Stimulated activated CD8-positive, alpha-beta memory T cell treated with anti-CD3 and anti-CD28 coated beads, Interleukin-15, amount 100 ng/mL, for 1 hour (primary cell): ENCODE data around the gene H2AZ2.
"Not testable (repeated sequence)": the region's sequence is repeated elsewhere in the genome, so short reads cannot be mapped to it uniquely, and the experiment has no call there.

ENCODE experiments used
- DNase-seq: peaks from one replicate; pipeline ENCODE4 v3.0.0-alpha.2; 2020; ENCODE audit warnings: low read depth

The H2AZ2 gene

DNA sequence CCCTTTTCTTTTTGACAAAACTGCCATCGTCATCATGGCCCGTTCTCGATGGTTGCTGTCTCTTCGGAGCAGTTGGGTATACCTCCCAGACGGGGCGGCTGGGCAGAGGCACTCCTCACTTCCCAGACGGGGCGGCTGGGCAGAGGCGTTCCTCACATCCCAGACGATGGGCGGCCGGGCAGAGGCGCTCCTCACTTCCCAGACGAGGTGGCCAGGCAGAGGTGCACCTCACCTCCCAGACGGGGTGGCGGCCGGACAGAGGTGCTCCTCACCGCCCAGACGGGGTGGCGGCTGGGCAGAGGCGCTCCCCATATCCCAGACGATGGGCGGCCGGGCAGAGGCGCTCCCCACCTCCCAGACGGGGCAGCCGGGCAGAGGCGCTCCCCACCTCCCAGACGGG lies 22.9 kb upstream of the H2AZ2 start:
- DNase-seq, result not testable (repeated sequence)

DNA sequence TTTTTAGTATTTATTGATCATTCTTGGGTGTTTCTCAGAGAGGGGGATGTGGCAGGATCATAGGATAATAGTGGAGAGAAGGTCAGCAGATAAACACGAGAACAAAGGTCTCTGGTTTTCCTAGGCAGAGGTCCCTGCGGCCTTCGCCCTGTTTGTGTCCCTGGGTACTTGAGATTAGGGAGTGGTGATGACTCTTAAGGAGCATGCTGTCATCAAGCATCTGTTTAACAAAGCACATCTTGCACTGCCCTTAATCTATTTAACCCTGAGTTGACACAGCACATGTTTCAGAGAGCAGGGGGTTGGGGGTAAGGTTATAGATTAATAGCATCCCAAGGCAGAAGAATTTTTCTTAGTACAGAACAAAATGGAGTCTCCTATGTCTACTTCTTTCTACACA lies 22.4 kb upstream of the H2AZ2 start:
- DNase-seq, result not testable (repeated sequence)

DNA sequence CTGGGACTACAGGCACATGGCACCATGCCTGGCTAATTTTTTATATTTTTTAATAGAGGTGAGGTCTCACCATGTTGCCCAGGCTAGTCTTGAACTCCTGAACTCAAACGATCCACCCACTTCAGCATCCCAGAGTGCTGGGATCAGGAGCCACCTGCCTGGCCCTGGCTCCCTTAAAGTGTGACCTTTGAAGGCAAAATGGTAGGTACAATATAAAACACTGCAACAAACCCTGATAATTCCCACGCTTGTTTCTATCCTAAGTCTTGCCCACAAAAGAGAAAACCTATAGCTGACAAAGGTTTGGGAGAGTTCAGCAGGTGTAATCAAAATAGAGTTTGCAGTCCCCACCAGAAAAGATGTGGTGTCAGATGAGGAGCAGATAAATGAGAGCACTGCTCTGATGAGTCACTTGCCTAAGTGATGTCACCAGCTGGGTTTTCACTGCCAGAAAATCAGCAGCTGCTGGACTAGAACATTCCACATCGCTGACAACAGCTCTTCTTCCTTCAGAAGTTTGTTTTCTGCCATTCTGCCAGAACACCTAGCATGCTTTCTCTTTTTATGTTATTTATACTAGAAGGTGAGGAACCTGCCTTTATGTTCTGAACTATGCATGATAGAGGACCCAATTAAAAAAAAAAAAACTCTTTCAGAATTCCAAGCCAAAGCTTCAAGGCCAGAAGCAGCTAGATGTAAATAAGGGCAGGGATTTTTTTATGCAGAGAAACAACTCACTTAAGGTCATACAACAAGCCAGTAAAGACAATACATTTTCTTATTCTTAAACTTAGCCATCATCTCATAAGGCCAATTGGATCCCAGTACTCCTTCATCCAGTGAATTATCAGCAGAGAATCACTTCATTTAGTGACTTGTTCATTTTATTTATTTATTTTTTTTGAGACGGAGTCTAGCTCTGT lies 19.4 kb upstream of the H2AZ2 start:
- no peak for DNase-seq

GRCh38 chr7:44861949-44862348 lies 14.1 kb upstream of the H2AZ2 start:
- DNase-seq, result not testable (repeated sequence)

- no peak for DNase-seq
These were observed 10.3 kb upstream of the H2AZ2 start for GRCh38 chr7:44858161-44858560.

- DNase-seq, result no peak
These were observed 6.9 kb upstream of the H2AZ2 start for GRCh38 chr7:44854644-44855364.

- no peak for DNase-seq
These were observed 5.5 kb upstream of the H2AZ2 start for GRCh38 chr7:44853391-44853790.

GRCh38 chr7:44852590-44852989 lies 4.7 kb upstream of the H2AZ2 start:
- no peak for DNase-seq

GRCh38 chr7:44849885-44850544 lies 2.1 kb upstream of the H2AZ2 start:
- no peak for DNase-seq

GRCh38 chr7:44849259-44849884 lies 1.5 kb upstream of the H2AZ2 start:
- DNase-seq, result no peak

- peak; percentile 65 for DNase-seq
These were observed 373 bp downstream of the H2AZ2 start for GRCh38 chr7:44847509-44847919.

- no peak for DNase-seq
These were observed 925 bp downstream of the H2AZ2 start for GRCh38 chr7:44846816-44847508.

DNA sequence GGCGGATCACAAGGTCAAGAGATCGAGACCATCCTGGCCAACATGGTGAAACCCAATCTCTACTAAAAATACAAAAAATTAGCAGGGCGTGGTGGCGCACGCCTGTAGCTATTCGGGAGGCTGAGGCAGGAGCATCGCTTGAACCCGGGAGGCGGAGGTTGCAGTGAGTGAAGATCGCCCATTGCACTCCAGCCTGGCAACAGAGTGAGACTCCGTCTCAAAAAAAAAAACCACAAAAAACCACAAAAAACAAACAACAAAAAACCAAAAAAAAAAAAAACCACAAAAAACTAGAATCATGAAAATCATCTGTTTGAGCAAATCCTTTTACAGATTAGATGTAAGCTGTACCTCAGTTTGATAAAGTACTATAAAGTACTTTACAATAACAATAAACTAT lies 1.5 kb downstream of the H2AZ2 start:
- not testable (repeated sequence) for DNase-seq

DNA sequence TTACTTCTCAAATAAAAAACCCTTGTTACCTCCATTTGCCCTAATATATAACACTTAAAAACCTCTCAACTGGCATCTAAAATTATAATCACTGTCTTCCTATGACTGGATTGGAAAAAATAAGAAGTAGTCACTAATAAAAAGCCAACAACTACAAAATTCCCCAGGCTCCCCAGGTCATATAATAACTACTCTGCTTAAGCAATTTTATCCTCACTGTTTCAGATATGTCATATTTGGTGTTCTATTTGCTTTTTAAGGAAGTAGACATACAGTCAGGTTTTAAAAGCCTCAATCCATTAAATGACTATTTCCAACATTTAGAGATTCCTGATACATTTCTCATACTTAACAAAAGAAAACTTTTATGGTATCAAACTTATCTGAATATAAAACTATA lies 2.4 kb downstream of the H2AZ2 start:
- no peak for DNase-seq

- DNase-seq, result not testable (repeated sequence)
These were observed 4.4 kb downstream of the H2AZ2 start for GRCh38 chr7:44843440-44843839.

DNA sequence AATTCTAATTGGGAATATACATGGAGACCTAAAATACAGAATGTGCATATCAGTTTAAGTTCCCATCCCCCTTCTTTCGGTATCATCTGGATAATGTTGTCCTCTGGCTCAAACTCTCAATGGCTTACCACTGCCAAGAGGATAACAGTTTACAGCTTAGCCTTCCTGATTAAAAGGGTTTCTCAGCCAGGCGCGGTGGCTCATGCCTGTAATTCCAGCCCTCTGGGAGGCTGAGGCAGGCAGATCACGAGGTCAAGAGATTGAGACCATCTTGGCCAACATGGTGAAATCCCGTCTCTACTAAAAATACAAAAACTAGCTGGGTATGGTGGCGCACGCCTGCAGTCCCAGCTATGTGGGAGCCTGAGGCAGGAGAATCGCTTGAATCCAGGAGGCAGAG lies 5.2 kb downstream of the H2AZ2 start:
- not testable (repeated sequence) for DNase-seq

DNA sequence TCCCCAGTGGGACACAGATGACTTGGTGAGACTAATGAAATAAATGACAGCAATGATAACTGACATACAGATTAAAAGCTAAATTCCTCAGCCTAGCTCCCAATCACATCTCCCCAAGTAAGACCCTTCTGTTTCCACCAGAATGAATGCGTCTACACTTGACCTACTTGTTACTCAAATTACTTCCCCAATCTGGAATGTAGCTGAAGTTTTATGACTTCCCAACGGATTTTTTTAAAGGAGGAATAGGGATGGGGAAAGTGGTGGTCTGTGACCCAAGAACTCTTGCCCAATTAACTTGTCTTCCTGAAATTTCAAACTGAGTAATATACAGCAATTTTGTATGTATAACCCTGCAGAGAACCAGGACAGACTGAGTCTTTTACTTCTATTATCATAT lies 9.1 kb downstream of the H2AZ2 start:
- DNase-seq, result no peak

DNA sequence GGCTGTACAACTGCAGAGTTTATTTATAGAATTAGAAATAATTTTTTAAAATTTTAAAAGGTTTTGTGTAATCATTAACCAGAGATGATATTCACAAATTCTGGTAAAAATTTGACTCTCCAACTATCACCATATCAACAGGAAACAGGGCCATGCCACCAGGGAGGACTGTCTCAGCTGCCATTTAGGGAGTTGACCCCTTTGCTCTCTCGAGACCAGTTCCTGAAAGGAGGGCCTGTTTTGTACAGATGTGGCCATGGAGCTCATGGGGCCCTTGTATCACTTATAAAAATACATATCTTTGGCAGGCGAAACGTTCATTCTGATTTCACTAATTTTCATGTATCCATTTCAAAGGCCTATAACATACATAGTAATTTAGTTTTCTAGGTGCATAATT lies 20.3 kb downstream of the H2AZ2 start:
- DNase-seq, result no peak

GRCh38 chr7:44824894-44825526 lies 22.9 kb downstream of the H2AZ2 start:
- no peak for DNase-seq

DNA sequence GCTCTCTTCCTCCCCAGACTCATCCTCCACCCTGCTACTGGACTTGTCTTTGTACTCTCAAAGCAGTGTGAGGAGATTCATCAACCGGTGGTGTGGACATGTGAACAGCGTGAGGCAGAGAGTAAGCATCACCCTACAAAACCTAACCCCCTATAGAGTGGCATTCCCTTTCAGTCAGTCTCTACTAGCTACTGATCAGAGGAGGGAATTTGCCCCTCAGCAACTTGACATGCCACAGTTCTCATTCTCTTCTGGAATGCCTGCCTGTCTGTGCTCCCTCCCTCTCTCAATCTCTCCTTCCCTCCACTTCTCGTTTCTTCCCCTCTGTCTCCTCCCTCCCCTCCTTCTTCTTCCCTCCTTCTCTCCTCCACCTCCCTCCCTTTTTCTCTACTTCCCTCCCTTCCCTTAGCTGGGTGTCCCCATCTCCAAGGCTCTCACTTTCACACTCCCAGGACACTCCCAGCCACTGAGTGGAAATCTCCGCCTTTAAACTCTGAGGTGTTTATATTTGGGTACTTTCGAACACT lies 24.6 kb downstream of the H2AZ2 start:
- DNase-seq, result no peak

GRCh38 chr7:44819292-44819691 lies 28.6 kb downstream of the H2AZ2 start:
- DNase-seq, result no peak
